Cardiac muscle cell (in vitro differentiated cells and primary cell): ENCODE data around the gene PLEK. TPM values are rescaled to one million over a fixed set of nuclear protein-coding genes. Genes with fewer than 3 reads are reported as not detected.
A peak's percentile ranks its signal among the peaks of the same experiment; 100 is the strongest.

Source experiments
- DNase-seq, 2 donors: peaks; one replicate each; pipeline versions ENCODE4 v3.0.0 to v3.0.0-alpha.2; 2010 to 2017; ENCODE audit warnings: low read depth in 1 of 2, low spot score in 1 of 2
- H3K27ac ChIP-seq: fragments of 200-600 bp; sonication (generic); 2 replicates; pipeline ENCODE4 v1.5.1; 2016
- H3K27me3 ChIP-seq: fragments of 200-600 bp; sonication (generic); 2 replicates; pipeline ENCODE4 v1.6.0; 2016; ENCODE audit warnings: control low read depth
- H3K36me3 ChIP-seq: fragments of 200-600 bp; sonication (generic); 2 replicates; pipeline ENCODE4 v1.5.1; 2016; ENCODE audit warnings: control low read depth
- H3K4me1 ChIP-seq: fragments of 200-600 bp; sonication (generic); 2 replicates; pipeline ENCODE4 v1.8.1; 2017; ENCODE audit warnings: low read depth, mild to moderate bottlenecking, mixed run types
- H3K4me3 ChIP-seq: fragments of 200-600 bp; sonication (generic); 2 replicates; pipeline ENCODE4 v1.5.1; 2016; ENCODE audit warnings: mild to moderate bottlenecking
- H3K9me3 ChIP-seq: fragments of 200-600 bp; sonication (generic); 2 replicates; pipeline ENCODE4 v1.5.1; 2017; ENCODE audit warnings: low read depth, mild to moderate bottlenecking, control low read depth
- polyA plus RNA-seq: library from polyadenylated mRNA; unstranded; fragments of >200 nt; fragmentation: Nextera tagmentation; extraction: Ambion mirVana; gene quantifications from 2 replicates; pipeline ENCODE4 v1.2.1, GENCODE V29; 2016
- total RNA-seq: library from RNA; depleted of rRNA; stranded (reverse); fragments of >200 nt; gene quantifications from 2 replicates; pipeline ENCODE4 v1.2.3, GENCODE V29; 2016
- TF ChIP-seq, protein P1 (sequence below): IDR thresholded peaks from 2 replicates; pipeline ENCODE4 v1.5.1; 2012; ENCODE audit warnings: low read depth, mild to moderate bottlenecking, low read length

The PLEK gene
- total and polyA plus RNA-seq, 2 experiments from 2014 or later: not detected

DNA sequence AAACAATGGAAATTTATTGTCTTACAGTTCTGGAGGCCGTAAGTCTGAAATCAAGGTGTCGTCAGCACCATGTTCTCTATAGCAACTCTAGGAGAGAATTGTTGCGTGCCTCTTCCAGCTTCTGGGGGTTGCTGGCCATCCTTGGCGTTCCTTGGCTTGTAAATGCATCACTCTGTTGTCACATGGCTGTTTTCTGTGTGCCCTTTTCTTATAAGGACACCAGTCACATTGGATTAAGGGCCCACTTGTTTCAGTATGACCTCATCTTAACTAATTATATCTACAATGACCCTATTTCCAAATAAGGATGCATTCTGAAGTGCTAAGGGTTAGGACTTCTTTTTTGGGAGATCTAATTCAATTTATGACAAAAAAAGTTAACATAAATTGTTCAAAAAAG, 1.4 kb upstream of the PLEK start:
- Histone ChIP-seq H3K27ac (no peak overlapping the region), H3K27me3 (no peaks in the 10 kb centered on the region), H3K36me3 (no peaks in the 10 kb centered on the region), H3K4me1 (peaks cover 12% of the 10 kb centered on the region), H3K9me3 (no peaks in the 10 kb centered on the region), H3K4me3 (no peak overlapping the region)
- TF ChIP-seq, protein P1, sequence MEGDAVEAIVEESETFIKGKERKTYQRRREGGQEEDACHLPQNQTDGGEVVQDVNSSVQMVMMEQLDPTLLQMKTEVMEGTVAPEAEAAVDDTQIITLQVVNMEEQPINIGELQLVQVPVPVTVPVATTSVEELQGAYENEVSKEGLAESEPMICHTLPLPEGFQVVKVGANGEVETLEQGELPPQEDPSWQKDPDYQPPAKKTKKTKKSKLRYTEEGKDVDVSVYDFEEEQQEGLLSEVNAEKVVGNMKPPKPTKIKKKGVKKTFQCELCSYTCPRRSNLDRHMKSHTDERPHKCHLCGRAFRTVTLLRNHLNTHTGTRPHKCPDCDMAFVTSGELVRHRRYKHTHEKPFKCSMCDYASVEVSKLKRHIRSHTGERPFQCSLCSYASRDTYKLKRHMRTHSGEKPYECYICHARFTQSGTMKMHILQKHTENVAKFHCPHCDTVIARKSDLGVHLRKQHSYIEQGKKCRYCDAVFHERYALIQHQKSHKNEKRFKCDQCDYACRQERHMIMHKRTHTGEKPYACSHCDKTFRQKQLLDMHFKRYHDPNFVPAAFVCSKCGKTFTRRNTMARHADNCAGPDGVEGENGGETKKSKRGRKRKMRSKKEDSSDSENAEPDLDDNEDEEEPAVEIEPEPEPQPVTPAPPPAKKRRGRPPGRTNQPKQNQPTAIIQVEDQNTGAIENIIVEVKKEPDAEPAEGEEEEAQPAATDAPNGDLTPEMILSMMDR: no peak
- DNase-seq: no peak

DNA sequence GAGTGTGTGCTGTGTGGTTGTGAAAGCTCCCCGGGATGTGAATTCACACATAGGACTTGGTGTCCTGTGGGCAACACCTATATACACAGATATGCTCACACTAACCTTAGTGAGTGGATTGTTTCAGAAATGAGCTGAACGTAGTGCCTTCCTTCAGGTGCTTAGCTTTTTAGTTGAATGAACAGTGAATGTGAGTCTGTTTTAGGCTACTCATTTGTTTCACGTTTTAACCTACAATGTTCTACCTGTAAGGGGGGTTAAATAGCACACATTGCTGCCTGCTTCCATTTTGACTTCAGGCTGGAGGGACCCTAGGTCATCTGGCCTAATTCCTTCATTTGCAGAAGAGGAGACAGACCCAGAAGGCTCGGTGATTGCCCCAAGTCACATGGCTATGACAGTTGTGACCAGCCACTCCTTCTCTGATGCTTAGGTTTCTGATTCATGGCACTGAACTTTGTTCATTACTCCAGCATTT, 1.0 kb downstream of the PLEK start:
- Histone ChIP-seq H3K9me3 (no peaks in the 10 kb centered on the region), H3K27me3 (no peaks in the 10 kb centered on the region), H3K27ac (no peak overlapping the region), H3K36me3 (no peaks in the 10 kb centered on the region), H3K4me3 (no peak overlapping the region), H3K4me1 (peaks cover 12% of the 10 kb centered on the region)
- DNase-seq: no peak
- TF ChIP-seq, protein P1: no peak

DNA sequence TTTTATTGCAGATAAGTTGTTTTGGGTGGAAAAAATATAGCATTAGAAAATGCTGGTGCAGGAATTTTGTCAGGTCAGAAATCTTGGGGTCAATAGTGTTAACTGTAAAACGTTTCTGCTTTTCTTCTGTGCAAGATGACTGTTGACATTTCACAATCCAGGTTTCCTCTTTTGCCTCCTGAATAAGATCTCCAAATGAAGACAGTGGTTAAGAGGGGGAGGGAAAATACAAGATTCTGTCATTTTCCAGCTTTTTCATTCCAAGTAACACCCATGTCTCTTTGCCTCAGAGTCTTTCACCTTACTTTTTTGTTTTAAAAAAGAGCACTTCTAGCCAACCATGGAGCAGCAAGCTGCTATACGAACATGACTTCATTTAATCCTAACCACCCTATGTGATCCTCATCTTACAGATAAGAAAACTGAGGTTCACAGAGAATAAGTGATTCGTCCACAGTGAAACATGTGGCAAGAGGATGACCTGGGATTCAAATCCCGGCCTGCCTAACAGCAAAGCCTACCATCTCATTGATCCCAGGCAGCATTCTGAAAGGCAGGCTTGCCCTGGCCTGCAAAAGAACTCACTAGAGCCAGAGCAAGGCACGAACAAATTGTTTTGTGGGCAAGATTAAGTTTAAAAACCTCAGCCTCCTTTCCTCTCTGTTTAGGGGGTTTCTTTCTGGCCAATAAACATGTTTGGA, 3.0 kb downstream of the PLEK start:
- Histone ChIP-seq H3K4me3 (no peak overlapping the region), H3K9me3 (no peaks in the 10 kb centered on the region), H3K27me3 (no peaks in the 10 kb centered on the region), H3K4me1 (peaks cover 12% of the 10 kb centered on the region), H3K27ac (peak overlapping the region; percentile 58), H3K36me3 (no peaks in the 10 kb centered on the region)
- TF ChIP-seq, protein P1: no peak
- DNase-seq: no peak

DNA sequence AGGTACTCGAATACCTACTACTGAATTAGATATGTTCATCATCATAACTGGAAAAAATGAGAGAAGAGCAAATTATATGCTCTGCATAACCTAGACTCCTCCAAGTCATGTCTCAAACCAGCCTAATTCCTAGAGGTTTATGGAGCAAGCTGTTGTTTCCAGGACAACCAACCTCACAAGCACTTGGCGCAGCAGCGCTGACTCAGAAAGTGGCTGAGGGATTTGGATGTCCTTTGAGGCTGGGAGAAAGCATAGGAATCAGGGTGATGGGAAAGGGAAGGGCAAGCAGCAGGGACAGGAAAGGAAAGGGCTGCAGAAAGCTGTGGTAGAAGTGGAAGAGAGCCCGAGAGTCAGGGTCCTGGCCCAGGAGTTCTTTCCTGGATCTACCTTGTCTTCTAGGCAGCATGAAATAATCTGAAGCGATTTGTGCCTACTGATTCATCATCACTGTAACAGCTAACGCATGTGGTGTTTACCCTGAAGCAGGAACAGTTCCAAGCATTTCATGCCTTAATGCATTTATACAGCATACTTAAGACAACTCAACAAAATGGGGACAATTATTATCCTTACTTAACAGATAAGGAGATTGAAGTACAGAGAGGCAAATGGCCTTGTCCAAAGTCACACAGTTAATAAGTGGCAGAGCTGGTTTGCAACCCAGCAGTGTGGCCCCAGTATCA, 3.7 kb downstream of the PLEK start:
- Histone ChIP-seq H3K4me3 (no peak overlapping the region), H3K36me3 (no peaks in the 10 kb centered on the region), H3K4me1 (peaks cover 12% of the 10 kb centered on the region), H3K9me3 (no peaks in the 10 kb centered on the region), H3K27ac (peak overlapping the region; percentile 58), H3K27me3 (no peaks in the 10 kb centered on the region)
- TF ChIP-seq, protein P1: no peak
- DNase-seq: peak in 1 of 2 donors; percentile 75

DNA sequence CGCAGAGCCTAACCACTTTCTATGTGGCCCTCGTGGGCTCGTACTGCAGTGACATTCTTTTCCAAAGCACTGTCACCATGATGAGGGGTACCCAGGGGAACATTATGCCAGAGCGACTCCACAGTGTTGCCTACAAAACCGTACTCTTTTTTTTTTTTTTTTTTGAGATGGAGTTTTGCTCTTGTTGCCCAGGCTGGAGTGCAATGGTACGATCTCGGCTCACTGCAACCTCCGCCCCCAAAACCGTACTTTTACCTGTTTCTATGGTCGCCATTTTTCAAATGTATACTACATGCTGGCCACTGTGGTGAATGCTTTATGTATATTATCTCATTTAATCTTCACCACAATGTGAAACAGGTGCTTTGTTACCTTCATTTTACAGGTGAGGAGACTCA, 4.3 kb downstream of the PLEK start:
- TF ChIP-seq, protein P1: no peak
- no peak for DNase-seq

More for the DNA sequence above, 4.3 kb downstream of the PLEK start:
- no peaks in the 10 kb centered on the region for H3K9me3 ChIP-seq
- H3K4me1 ChIP-seq: peaks cover 12% of the 10 kb centered on the region
- H3K27me3 ChIP-seq: peaks cover 4% of the 10 kb centered on the region
- no peak overlapping the region for H3K4me3 ChIP-seq
- H3K27ac ChIP-seq: no peak overlapping the region
- no peaks in the 10 kb centered on the region for H3K36me3 ChIP-seq
